ENCODE data around the gene TLE7. TPM values are rescaled to one million over a fixed set of nuclear protein-coding genes. Genes with fewer than 3 reads are reported as not detected.

Gene TLE7
- total RNA-seq, 1 donor from 2014 or later = not detected

GRCh38 chr16:71461686-71462648, 20.1 kb upstream of the TLE7 start, which contains the start of gene ZNF23:
Gene ZNF23 (minus strand): TSS chr16:71462247. CDS start chr16:71456796, 5,451 bp downstream.
- Mint-ChIP-seq H3K36me3 (no peaks in the 10 kb centered on the region), H3K27me3 (no peaks in the 10 kb centered on the region), H3K4me1 (ENCODE audit: unreplicated experiment) (peaks cover 11% of the 10 kb centered on the region), H3K9me3 (no peaks in the 10 kb centered on the region), H3K27ac (peak within 1 kb of the TSS; percentile 90), H3K4me3 (peak within 1 kb of the TSS; percentile 97)
- TF ChIP-seq CTCF (conservative IDR thresholded peaks at IDR 0.05) = no peak
- DNase-seq (ENCODE audit: extremely low spot score, unreplicated experiment) = peak; percentile 88

DNA sequence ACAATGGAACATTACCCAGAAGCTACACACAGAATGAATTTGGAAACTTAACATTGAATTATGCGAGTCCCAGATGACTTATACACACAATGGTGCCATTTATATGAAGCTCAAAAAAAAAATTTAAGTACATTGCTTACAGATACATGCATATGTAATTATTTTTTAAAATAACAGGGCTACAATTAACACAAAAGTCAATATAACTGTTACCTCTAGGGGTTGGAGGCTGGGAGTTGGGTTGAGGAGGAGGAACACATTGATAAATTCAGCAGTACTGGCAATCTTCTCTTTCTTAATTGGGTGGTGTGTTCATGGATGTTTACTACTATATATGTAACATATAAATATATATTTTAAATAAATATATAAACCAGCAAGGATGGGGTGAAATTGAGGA, 19.1 kb upstream of the TLE7 start:
- H3K9me3 Mint-ChIP-seq = no peaks in the 10 kb centered on the region
- H3K27ac Mint-ChIP-seq = no peak overlapping the region
- H3K4me3 Mint-ChIP-seq = peak overlapping the region; percentile 97
- peaks cover 11% of the 10 kb centered on the region for H3K4me1 Mint-ChIP-seq (ENCODE audit: unreplicated experiment)
- no peaks in the 10 kb centered on the region for H3K27me3 Mint-ChIP-seq
- DNase-seq (ENCODE audit: extremely low spot score, unreplicated experiment) = no peak
- peaks cover 5% of the 10 kb centered on the region for H3K36me3 Mint-ChIP-seq
- no peak for TF ChIP-seq CTCF (conservative IDR thresholded peaks at IDR 0.05)

GRCh38 chr16:71460236-71460635, 18.4 kb upstream of the TLE7 start:
- H3K4me1 Mint-ChIP-seq (ENCODE audit: unreplicated experiment) = peaks cover 11% of the 10 kb centered on the region
- H3K36me3 Mint-ChIP-seq = peaks cover 8% of the 10 kb centered on the region
- no peaks in the 10 kb centered on the region for H3K9me3 Mint-ChIP-seq
- H3K27ac Mint-ChIP-seq = no peak overlapping the region
- no peaks in the 10 kb centered on the region for H3K27me3 Mint-ChIP-seq
- H3K4me3 Mint-ChIP-seq = peak overlapping the region; percentile 97
- DNase-seq (ENCODE audit: extremely low spot score, unreplicated experiment) = no peak
- TF ChIP-seq CTCF (conservative IDR thresholded peaks at IDR 0.05) = no peak

- no peak overlapping the region for H3K27ac Mint-ChIP-seq
- H3K4me3 Mint-ChIP-seq = no peak overlapping the region
- no peak for DNase-seq (ENCODE audit: extremely low spot score, unreplicated experiment)
- H3K27me3 Mint-ChIP-seq = no peaks in the 10 kb centered on the region
- peaks cover 16% of the 10 kb centered on the region for H3K36me3 Mint-ChIP-seq
- no peak for TF ChIP-seq CTCF (conservative IDR thresholded peaks at IDR 0.05)
- no peaks in the 10 kb centered on the region for H3K9me3 Mint-ChIP-seq
- H3K4me1 Mint-ChIP-seq (ENCODE audit: unreplicated experiment) = peaks cover 11% of the 10 kb centered on the region
Observed at GRCh38 chr16:71459510-71459909, 17.7 kb upstream of the TLE7 start.

DNA sequence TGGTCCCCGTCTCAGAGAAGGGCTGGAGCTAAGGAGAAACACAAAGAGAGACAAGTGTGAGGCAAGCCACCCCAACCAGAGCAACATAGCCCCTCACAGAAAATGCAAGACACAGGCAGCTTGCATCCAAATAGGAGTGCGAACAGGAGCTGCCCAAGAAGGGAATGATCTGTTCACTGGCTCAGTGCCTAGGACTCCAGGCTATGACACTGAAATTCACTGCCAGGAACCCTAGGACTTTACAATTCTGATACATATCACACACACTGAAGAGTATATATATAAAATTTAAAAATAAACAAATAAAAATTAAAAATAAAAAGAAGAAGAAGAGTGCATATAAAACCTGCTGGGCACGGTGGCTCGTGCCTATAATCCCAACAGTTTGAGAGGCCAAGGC, 14.9 kb upstream of the TLE7 start:
- H3K36me3 Mint-ChIP-seq = peaks cover 41% of the 10 kb centered on the region
- no peak overlapping the region for H3K27ac Mint-ChIP-seq
- H3K4me3 Mint-ChIP-seq = no peak overlapping the region
- no peaks in the 10 kb centered on the region for H3K4me1 Mint-ChIP-seq (ENCODE audit: unreplicated experiment)
- TF ChIP-seq CTCF (conservative IDR thresholded peaks at IDR 0.05) = no peak
- no peak for DNase-seq (ENCODE audit: extremely low spot score, unreplicated experiment)
- peaks cover 8% of the 10 kb centered on the region for H3K9me3 Mint-ChIP-seq
- no peaks in the 10 kb centered on the region for H3K27me3 Mint-ChIP-seq
